Peyer's patch (tissue), 4 donors: Measurements from ENCODE around the gene SPATA16. TPM values are rescaled to one million over a fixed set of nuclear protein-coding genes. Genes with fewer than 3 reads are reported as not detected.
"Not testable (repeated sequence)": the region's sequence is repeated elsewhere in the genome, so short reads cannot be mapped to it uniquely, and the experiment has no call there.

ENCODE experiments used
- DNase-seq, 3 donors: peaks; one replicate each; pipeline ENCODE4 v3.0.0-alpha.2; 2017 to 2019
- H3K27ac ChIP-seq, 4 donors: fragments of 200-600 bp; sonication (generic); one replicate each; pipeline ENCODE4 v1.5.1; 2016 to 2019
- H3K27me3 ChIP-seq, 2 donors: fragments of 200-600 bp; sonication (generic); one replicate each; pipeline ENCODE4 v1.5.1; 2019
- H3K36me3 ChIP-seq, 3 donors: fragments of 200-600 bp; sonication (generic); one replicate each; pipeline ENCODE4 v1.5.1; 2016 to 2019
- H3K4me1 ChIP-seq, 4 donors: fragments of 200-600 bp; sonication (generic); one replicate each; pipeline ENCODE4 v1.5.1; 2016 to 2019
- H3K4me3 ChIP-seq, 4 donors: fragments of 200-600 bp; sonication (generic); 1 replicate in 3 of 4; 2 replicates in 1 of 4; pipeline ENCODE4 v1.5.1; 2016 to 2019; ENCODE audit warnings: mild to moderate bottlenecking in 1 of 4
- H3K9me3 ChIP-seq, 4 donors: fragments of 200-600 bp; sonication (generic); one replicate each; pipeline ENCODE4 v1.5.1; 2016 to 2019; ENCODE audit warnings: mild to moderate bottlenecking in 1 of 4
- POLR2A ChIP-seq, 2 donors: fragments of 450-650 bp; IDR thresholded peaks; one replicate each; pipeline ENCODE4 v1.5.1; 2017; ENCODE audit warnings: antibody characterized with exemption in 2 of 2, mild to moderate bottlenecking in 2 of 2, moderate library complexity in 2 of 2
- total RNA-seq, 4 donors: library from RNA; depleted of rRNA; stranded (reverse); fragments of >200 nt; gene quantifications; one replicate each; pipeline ENCODE4 v1.1.0, GENCODE V29; 2016
- TF ChIP-seq, protein P1 (sequence below), 6 experiments: fragments of 450-650 bp in 4 of 6; fragments of 200-600 bp in 2 of 6; sonication (generic) in 1 of 6; IDR thresholded peaks; one replicate each; pipeline ENCODE4 v1.5.1; 2017 to 2019; ENCODE audit warnings: antibody characterized with exemption in 6 of 6, mild to moderate bottlenecking in 3 of 6, moderate library complexity in 1 of 6

Gene SPATA16
- total RNA-seq, 4 donors from 2014 or later, result not detected

DNA sequence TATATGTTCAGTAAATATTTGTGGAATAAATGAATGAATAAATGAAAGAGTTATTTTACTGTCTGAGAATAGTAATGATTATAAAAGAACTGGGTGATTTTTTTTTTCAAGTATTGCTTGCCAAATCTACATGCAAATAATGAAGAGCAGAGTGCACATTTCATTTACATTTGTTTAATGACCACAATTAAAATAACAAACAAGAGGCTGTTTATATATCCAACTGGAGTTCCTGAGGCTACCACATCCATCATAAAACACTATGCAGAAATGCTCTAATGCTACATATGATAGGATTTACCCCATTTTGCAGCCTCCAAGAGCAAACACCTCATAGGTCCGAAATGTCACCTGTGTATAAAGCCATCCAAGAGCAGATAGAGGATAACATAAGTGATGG is 266.0 kb downstream of the SPATA16 start:
- TF ChIP-seq, protein P1, sequence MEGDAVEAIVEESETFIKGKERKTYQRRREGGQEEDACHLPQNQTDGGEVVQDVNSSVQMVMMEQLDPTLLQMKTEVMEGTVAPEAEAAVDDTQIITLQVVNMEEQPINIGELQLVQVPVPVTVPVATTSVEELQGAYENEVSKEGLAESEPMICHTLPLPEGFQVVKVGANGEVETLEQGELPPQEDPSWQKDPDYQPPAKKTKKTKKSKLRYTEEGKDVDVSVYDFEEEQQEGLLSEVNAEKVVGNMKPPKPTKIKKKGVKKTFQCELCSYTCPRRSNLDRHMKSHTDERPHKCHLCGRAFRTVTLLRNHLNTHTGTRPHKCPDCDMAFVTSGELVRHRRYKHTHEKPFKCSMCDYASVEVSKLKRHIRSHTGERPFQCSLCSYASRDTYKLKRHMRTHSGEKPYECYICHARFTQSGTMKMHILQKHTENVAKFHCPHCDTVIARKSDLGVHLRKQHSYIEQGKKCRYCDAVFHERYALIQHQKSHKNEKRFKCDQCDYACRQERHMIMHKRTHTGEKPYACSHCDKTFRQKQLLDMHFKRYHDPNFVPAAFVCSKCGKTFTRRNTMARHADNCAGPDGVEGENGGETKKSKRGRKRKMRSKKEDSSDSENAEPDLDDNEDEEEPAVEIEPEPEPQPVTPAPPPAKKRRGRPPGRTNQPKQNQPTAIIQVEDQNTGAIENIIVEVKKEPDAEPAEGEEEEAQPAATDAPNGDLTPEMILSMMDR (IDR thresholded peaks at IDR 0.05), result no peak
- no peak for TF ChIP-seq POLR2A (IDR thresholded peaks at IDR 0.05)
- Histone ChIP-seq H3K9me3 (no peaks in the 10 kb centered on the region), H3K4me3 (no peak overlapping the region), H3K27me3 (no peaks in the 10 kb centered on the region), H3K27ac (no peak overlapping the region), H3K36me3 (no peaks in the 10 kb centered on the region), H3K4me1 (no peaks in the 10 kb centered on the region)
- DNase-seq, result no peak

DNA sequence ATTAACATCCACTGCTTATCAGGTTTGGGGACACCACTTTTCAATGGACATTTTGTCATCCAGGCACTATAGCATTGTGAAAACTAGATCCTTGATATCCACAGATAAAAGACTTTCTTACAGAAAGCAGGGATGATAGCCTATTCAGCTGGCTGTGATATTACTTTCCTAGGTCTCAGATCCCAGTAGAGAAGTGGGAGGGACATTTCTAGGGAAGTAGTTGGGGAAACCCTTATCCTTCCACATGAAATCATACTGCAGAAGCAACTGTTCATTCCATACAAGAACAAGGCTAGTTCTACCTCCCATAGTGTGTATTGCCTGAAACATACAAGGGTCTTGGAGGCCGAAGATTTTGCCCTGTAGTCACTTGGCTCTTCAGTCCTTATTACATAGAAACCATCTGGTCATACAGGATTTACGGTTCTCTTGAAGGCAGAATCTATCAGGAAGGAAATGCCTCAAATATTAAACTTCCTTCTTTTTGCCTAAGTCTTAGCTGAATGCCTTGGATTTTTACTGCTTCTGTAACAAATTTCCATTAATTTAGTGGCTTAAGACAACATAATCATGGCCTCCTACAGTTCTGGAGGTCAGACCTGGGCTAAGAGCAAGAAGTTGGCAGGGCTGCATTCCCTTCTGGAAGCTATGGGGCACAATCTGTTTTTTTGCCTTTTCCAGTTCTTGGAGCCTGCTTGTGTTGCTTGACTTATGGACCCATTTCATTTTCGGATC is 271.1 kb downstream of the SPATA16 start:
- Histone ChIP-seq H3K27ac (no peak overlapping the region), H3K4me3 (no peak overlapping the region), H3K4me1 (no peaks in the 10 kb centered on the region), H3K27me3 (no peaks in the 10 kb centered on the region), H3K36me3 (no peaks in the 10 kb centered on the region), H3K9me3 (no peaks in the 10 kb centered on the region)
- TF ChIP-seq, protein P1 (IDR thresholded peaks at IDR 0.05), result no peak
- no peak for TF ChIP-seq POLR2A (IDR thresholded peaks at IDR 0.05)
- no peak for DNase-seq

DNA sequence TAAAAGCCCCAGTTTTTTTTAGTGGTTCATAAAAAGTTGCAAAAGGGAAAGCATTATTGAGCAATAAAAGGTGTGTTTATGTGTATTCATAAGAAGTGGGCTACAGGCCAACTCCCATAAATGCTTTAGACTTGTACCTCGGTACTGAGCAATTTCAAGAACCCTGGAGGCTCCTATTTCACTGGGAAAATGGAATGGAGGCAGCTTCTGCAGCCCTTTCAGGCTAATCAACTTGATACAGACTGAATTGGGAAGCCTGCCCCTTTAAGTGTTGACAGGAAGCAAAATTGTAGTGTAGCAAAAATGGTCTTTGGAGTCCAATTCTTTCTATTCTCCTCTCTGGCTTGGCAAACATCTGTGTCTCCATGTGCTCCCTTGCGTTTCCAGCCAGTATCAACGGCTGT is 271.7 kb downstream of the SPATA16 start:
- no peak for TF ChIP-seq POLR2A (IDR thresholded peaks at IDR 0.05)
- TF ChIP-seq, protein P1 (IDR thresholded peaks at IDR 0.05), result no peak
- DNase-seq, result no peak
- H3K4me3 ChIP-seq, result no peak overlapping the region

DNA sequence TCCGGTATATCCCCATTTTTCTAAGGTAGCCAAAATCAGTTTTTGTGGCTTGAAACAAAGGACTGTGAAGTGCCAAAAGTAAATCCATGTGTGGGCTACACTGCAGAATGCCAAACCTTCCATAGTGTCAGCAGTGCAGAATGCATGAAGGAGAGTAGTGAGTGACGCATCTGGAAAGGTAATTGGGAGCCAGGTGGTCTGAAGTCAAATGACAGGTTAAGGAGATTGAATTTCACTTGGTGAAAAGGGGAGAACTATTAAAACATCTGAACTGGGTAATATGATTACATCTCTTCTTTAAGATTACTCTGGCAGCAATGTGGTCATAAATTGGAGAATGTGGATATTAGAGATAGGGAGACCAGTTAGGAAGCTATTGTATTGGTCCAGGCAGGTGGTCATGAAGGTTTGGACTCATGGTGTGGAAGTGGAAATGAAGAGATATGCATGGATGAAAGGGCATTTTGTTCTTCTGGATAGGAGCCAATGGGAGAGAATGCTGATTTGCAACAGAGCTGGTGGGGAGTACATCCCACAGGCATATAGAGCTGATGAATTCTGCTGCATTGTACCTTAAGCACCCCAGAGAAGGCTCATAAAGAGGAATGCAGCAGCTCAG is 272.3 kb downstream of the SPATA16 start:
- H3K36me3 ChIP-seq, result no peaks in the 10 kb centered on the region
- no peaks in the 10 kb centered on the region for H3K4me1 ChIP-seq
- no peak overlapping the region for H3K4me3 ChIP-seq
- no peaks in the 10 kb centered on the region for H3K27me3 ChIP-seq
- no peak for TF ChIP-seq POLR2A (IDR thresholded peaks at IDR 0.05)
- TF ChIP-seq, protein P1 (IDR thresholded peaks at IDR 0.05), result no peak
- H3K9me3 ChIP-seq, result no peaks in the 10 kb centered on the region
- H3K27ac ChIP-seq, result no peak overlapping the region
- no peak for DNase-seq

More for the DNA sequence above, 271.7 kb downstream of the SPATA16 start:
- Histone ChIP-seq H3K27me3 (no peaks in the 10 kb centered on the region), H3K9me3 (no peaks in the 10 kb centered on the region), H3K27ac (no peak overlapping the region), H3K36me3 (no peaks in the 10 kb centered on the region), H3K4me1 (no peaks in the 10 kb centered on the region)

DNA sequence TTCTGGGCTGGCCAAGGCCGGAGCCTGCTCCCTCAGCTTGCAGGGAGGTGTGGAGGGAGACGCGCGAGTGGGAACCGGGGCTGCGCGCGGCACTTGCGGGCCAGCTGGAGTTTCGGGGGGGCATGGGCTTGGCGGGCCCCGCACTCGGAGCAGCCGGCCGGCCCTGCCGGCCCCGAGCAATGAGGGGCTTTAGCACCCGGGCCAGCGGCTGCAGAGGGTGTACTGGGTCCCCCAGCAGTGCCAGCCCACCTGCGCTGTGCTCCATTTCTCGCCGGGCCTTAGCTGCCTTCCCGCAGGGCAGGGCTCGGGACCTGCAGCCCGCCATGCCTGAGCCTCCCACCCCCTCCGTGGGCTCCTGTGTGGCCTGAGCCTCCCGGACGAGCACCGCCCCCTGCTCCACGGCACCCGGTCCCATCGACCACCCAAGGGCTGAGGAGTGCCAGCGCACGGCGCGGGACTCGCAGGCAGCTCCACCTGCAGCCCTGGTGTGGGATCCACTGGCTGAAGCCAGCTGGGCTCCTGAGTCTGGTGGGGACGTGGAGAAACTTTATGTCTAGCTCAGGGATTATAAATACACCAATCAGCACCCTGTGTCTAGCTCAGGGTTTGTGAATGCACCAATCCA is 274.2 kb downstream of the SPATA16 start:
- H3K27me3 ChIP-seq, H3K36me3 ChIP-seq, H3K4me3 ChIP-seq, DNase-seq, H3K9me3 ChIP-seq, H3K27ac ChIP-seq, H3K4me1 ChIP-seq: not testable (repeated sequence)

DNA sequence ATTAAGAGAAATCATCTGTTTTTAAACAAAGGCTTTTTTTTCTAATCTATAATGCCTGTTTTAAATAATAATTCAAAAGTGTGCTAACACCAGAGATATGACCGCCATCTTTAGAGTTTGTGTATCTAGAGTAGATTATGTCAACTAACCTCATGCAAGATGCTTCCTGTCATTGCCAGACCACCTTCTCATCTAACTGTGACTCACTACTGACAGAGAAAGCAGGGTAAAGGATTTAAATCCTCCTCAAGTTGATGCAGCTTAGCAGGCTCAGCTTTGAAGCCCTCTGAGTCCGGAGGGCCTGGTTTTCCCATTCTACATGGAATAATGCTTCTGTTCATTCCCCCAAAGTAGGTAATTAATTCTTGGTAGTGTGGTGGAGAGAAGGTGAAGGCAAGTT is 282.0 kb downstream of the SPATA16 start:
- no peak for TF ChIP-seq POLR2A (IDR thresholded peaks at IDR 0.05)
- TF ChIP-seq, protein P1 (IDR thresholded peaks at IDR 0.05), result no peak
- Histone ChIP-seq H3K27ac (no peak overlapping the region), H3K4me1 (no peaks in the 10 kb centered on the region), H3K36me3 (no peaks in the 10 kb centered on the region), H3K9me3 (no peaks in the 10 kb centered on the region), H3K4me3 (no peak overlapping the region), H3K27me3 (no peaks in the 10 kb centered on the region)
- DNase-seq, result no peak
